Memory B cell (primary cell): ENCODE data around the gene MAB21L3.

ENCODE experiments used
- ATAC-seq: fragments of 150-1000 bp; cut with Tn5 transposase; 2 replicates; pipeline ENCODE4 v1.10.0; 2021; ENCODE audit warnings: low read depth, mild to moderate bottlenecking, moderate library complexity
- DNase-seq, 2 donors: peaks; one replicate each; pipeline ENCODE4 v3.0.0; 2022; ENCODE audit warnings: low spot score in 2 of 2
- H3K27ac Mint-ChIP-seq: one replicate; pipeline ENCODE4 v1.8.0; 2022; ENCODE audit warnings: mild to moderate bottlenecking, moderate library complexity, mixed read lengths
- H3K27me3 Mint-ChIP-seq: one replicate; pipeline ENCODE4 v1.8.0; 2022; ENCODE audit warnings: mixed read lengths
- H3K36me3 Mint-ChIP-seq: one replicate; pipeline ENCODE4 v1.8.0; 2022; ENCODE audit warnings: mild to moderate bottlenecking, mixed read lengths
- H3K4me1 Mint-ChIP-seq: one replicate; pipeline ENCODE4 v1.8.0; 2022; ENCODE audit warnings: mixed read lengths
- H3K4me3 Mint-ChIP-seq: one replicate; pipeline ENCODE4 v1.8.0; 2022; ENCODE audit warnings: mild to moderate bottlenecking, moderate library complexity, mixed read lengths
- H3K9me3 Mint-ChIP-seq: one replicate; pipeline ENCODE4 v1.8.0; 2022; ENCODE audit warnings: mixed read lengths

The MAB21L3 gene

GRCh38 chr1:116157096-116157495 lies 45.9 kb downstream of the MAB21L3 start:
- ATAC-seq (no peak), DNase-seq (no peak)
- Mint-ChIP-seq H3K36me3 (peaks cover 2% of the 10 kb centered on the region), H3K27me3 (peaks cover 4% of the 10 kb centered on the region), H3K4me1 (no peaks in the 10 kb centered on the region), H3K4me3 (no peak overlapping the region), H3K27ac (no peak overlapping the region), H3K9me3 (peaks cover 4% of the 10 kb centered on the region)

- Mint-ChIP-seq H3K4me1 (no peaks in the 10 kb centered on the region), H3K4me3 (no peak overlapping the region)
Observed at GRCh38 chr1:116159177-116159576, 48.0 kb downstream of the MAB21L3 start.

GRCh38 chr1:116159611-116160010 lies 48.4 kb downstream of the MAB21L3 start:
- H3K9me3 Mint-ChIP-seq, result peaks cover 4% of the 10 kb centered on the region
- no peaks in the 10 kb centered on the region for H3K4me1 Mint-ChIP-seq
- no peak overlapping the region for H3K4me3 Mint-ChIP-seq
- H3K27ac Mint-ChIP-seq, result no peak overlapping the region
- peaks cover 4% of the 10 kb centered on the region for H3K27me3 Mint-ChIP-seq
- ATAC-seq, result no peak
- DNase-seq, result no peak
- peaks cover 2% of the 10 kb centered on the region for H3K36me3 Mint-ChIP-seq

More at GRCh38 chr1:116159177-116159576, 48.0 kb downstream of the MAB21L3 start:
- no peak for ATAC-seq
- Mint-ChIP-seq H3K27me3 (peaks cover 4% of the 10 kb centered on the region), H3K27ac (no peak overlapping the region), H3K9me3 (peaks cover 4% of the 10 kb centered on the region), H3K36me3 (peaks cover 2% of the 10 kb centered on the region)
- no peak for DNase-seq

- Mint-ChIP-seq H3K27ac (no peak overlapping the region), H3K36me3 (peaks cover 2% of the 10 kb centered on the region), H3K9me3 (peaks cover 4% of the 10 kb centered on the region), H3K27me3 (peaks cover 4% of the 10 kb centered on the region), H3K4me3 (no peak overlapping the region), H3K4me1 (no peaks in the 10 kb centered on the region)
- DNase-seq (no peak), ATAC-seq (no peak)
Observed at GRCh38 chr1:116161390-116161789, 50.2 kb downstream of the MAB21L3 start.

- DNase-seq (no peak), ATAC-seq (no peak)
- H3K9me3 Mint-ChIP-seq, result peaks cover 4% of the 10 kb centered on the region
- no peak overlapping the region for H3K27ac Mint-ChIP-seq
- no peaks in the 10 kb centered on the region for H3K4me1 Mint-ChIP-seq
- H3K27me3 Mint-ChIP-seq, result peaks cover 4% of the 10 kb centered on the region
- H3K4me3 Mint-ChIP-seq, result no peak overlapping the region
- peaks cover 2% of the 10 kb centered on the region for H3K36me3 Mint-ChIP-seq
Observed at GRCh38 chr1:116161877-116162390, 50.7 kb downstream of the MAB21L3 start.

GRCh38 chr1:116163533-116163932 lies 52.3 kb downstream of the MAB21L3 start:
- Mint-ChIP-seq H3K27me3 (peaks cover 2% of the 10 kb centered on the region), H3K4me1 (peaks cover 5% of the 10 kb centered on the region), H3K4me3 (no peak overlapping the region), H3K9me3 (peaks cover 3% of the 10 kb centered on the region), H3K36me3 (peaks cover 2% of the 10 kb centered on the region), H3K27ac (no peak overlapping the region)
- ATAC-seq, result no peak
- no peak for DNase-seq

GRCh38 chr1:116164150-116164549 lies 53.0 kb downstream of the MAB21L3 start:
- ATAC-seq (no peak), DNase-seq (no peak)
- Mint-ChIP-seq H3K27ac (no peak overlapping the region), H3K4me1 (peaks cover 11% of the 10 kb centered on the region), H3K4me3 (no peak overlapping the region), H3K27me3 (no peaks in the 10 kb centered on the region), H3K9me3 (no peaks in the 10 kb centered on the region), H3K36me3 (no peaks in the 10 kb centered on the region)

DNA sequence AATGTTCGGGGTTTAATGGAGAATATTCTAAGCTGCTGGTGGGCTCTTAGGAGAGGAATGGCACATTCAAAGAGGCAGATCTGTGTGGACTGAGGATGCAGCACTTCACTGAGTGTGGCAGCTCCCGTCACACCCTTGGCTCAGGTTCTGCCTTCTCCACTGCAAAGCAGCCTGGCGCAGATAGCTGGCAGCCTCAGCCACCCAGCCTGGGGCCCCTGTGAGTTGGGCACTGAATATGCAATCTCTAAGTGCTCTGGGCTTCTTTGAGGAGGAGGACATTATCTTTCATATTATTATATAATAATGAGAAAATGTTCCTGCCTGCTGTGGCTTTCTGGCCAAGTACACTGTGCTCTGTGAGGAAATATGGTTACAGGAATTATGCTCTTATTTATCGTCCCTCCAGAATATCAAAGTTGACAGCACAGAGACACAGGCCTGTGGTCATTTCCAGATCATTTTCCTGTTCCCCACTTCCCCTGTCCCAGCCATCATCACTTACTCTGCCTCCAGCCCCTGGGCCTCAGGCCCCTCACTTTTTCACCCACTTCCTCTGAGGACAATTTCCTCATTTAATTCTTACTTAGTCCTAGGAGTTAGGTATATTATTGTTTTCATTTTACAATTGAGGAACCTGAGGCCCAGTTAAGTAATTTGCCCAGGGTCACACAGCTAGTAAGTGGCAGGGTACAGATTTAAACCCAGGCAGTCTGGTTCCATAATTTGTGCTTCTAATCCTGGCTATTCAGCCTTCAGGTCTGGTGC lies 53.6 kb downstream of the MAB21L3 start:
- Mint-ChIP-seq H3K27me3 (no peaks in the 10 kb centered on the region), H3K27ac (no peak overlapping the region), H3K9me3 (no peaks in the 10 kb centered on the region), H3K36me3 (no peaks in the 10 kb centered on the region), H3K4me3 (no peak overlapping the region), H3K4me1 (peaks cover 12% of the 10 kb centered on the region)
- no peak for DNase-seq
- no peak for ATAC-seq

GRCh38 chr1:116165572-116165971 lies 54.4 kb downstream of the MAB21L3 start:
- H3K36me3 Mint-ChIP-seq, result no peaks in the 10 kb centered on the region
- H3K4me3 Mint-ChIP-seq, result no peak overlapping the region
- no peaks in the 10 kb centered on the region for H3K9me3 Mint-ChIP-seq
- no peaks in the 10 kb centered on the region for H3K27me3 Mint-ChIP-seq
- H3K4me1 Mint-ChIP-seq, result peaks cover 12% of the 10 kb centered on the region
- no peak for ATAC-seq
- no peak overlapping the region for H3K27ac Mint-ChIP-seq
- no peak for DNase-seq

- no peak for DNase-seq
- no peak for ATAC-seq
- Mint-ChIP-seq H3K9me3 (no peaks in the 10 kb centered on the region), H3K36me3 (no peaks in the 10 kb centered on the region), H3K27ac (no peak overlapping the region), H3K4me3 (no peak overlapping the region), H3K4me1 (peaks cover 12% of the 10 kb centered on the region), H3K27me3 (no peaks in the 10 kb centered on the region)
Observed at GRCh38 chr1:116166011-116166571, 54.9 kb downstream of the MAB21L3 start.

DNA sequence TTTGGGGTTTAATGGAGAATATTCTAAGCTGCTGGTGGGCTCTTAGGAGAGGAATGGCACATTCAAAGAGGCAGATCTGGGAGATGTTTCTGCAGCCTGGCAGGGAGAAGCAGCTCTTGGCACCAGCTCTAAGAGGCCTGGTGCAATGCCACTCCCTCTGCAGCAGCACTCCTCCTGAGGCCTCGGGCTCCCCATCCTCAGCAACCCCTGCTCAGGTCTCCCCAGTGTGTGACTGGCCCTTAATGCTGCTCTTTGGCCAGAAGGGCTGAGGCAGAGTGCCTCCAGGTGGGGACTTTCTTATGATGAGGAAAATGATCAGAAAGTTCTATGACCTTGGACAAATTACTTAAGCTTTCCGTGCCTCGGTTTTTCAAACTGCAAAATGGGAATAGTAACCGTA lies 55.5 kb downstream of the MAB21L3 start:
- ATAC-seq (no peak), DNase-seq (no peak)
- H3K4me3 Mint-ChIP-seq, result no peak overlapping the region
- H3K27me3 Mint-ChIP-seq, result no peaks in the 10 kb centered on the region
- H3K9me3 Mint-ChIP-seq, result no peaks in the 10 kb centered on the region
- H3K27ac Mint-ChIP-seq, result no peak overlapping the region
- no peaks in the 10 kb centered on the region for H3K36me3 Mint-ChIP-seq
- H3K4me1 Mint-ChIP-seq, result peaks cover 12% of the 10 kb centered on the region

DNA sequence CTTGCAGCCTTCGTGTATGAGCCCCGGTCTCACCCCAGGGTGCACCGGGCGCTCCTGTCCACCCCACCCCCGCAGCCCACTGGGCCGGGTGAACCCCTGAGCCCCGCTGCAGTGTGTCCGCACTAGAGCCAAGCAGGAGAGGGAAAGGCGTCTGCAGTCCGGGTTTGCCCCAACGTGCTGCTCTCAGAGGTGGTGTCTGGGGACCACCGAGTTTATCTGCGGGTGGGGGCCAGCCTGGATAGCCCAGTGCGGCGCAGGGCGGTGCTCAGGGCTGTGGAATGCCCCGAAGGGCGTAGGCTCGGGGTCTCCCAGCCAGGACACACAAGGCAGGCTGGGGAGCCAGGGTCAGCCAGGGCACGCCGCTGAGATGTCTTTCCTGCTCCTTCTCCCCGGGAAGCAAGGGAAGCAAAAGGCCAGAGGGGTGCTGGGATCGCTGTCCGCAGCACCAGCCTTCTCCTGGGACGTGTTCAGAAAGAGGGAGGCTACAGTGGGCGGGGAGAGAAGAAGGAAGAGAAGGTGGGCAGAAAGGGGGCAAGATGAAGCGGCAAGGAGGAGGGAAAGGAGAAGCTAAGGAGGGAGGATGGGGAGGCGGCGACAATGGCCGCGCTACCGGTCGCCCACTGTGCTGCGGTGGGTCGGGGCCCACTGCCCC lies 56.6 kb downstream of the MAB21L3 start:
- Mint-ChIP-seq H3K4me3 (peak overlapping the region; percentile 91), H3K27ac (peak overlapping the region; percentile 76), H3K27me3 (no peaks in the 10 kb centered on the region), H3K9me3 (no peaks in the 10 kb centered on the region), H3K36me3 (no peaks in the 10 kb centered on the region), H3K4me1 (peaks cover 12% of the 10 kb centered on the region)
- no peak for DNase-seq
- ATAC-seq, result peak; percentile 13

- ATAC-seq (peak; percentile 96), DNase-seq (peak; percentile 80 to 86)
- Mint-ChIP-seq H3K36me3 (no peaks in the 10 kb centered on the region), H3K27ac (peak overlapping the region; percentile 76), H3K4me3 (peak overlapping the region; percentile 91), H3K9me3 (no peaks in the 10 kb centered on the region), H3K27me3 (no peaks in the 10 kb centered on the region), H3K4me1 (peaks cover 12% of the 10 kb centered on the region)
Observed at GRCh38 chr1:116168277-116169032, 57.3 kb downstream of the MAB21L3 start.

DNA sequence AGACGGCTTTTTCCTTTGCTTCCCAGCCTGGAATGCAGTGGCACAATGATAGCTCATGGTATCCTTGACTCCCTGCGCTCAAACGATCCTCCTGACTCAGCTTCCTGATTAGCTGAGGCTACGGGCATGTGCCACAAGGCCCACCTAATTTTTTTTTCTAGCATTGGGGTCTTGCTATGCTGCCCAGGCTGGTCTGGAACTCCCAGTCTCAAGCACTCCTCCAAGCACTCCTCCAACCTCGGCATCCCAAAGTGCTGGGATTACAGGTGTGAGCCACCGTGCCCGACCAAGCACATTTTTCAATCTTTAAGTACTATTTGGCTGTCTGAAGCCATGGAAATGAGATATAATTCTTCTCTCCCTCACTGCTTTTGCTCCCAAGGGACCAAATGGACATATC lies 58.7 kb downstream of the MAB21L3 start:
- ATAC-seq (no peak), DNase-seq (no peak)
- Mint-ChIP-seq H3K27ac (no peak overlapping the region), H3K36me3 (no peaks in the 10 kb centered on the region), H3K4me1 (peaks cover 12% of the 10 kb centered on the region), H3K27me3 (no peaks in the 10 kb centered on the region), H3K9me3 (no peaks in the 10 kb centered on the region), H3K4me3 (no peak overlapping the region)
